GM19238 (cell line): ENCODE measurements around the gene HSF2.

Source experiments
- DNase-seq: peaks from one replicate; pipeline ENCODE4 v3.0.0; 2011; ENCODE audit warnings: low spot score; ENCODE audit not compliant: insufficient read length

HSF2 gene, protein sequence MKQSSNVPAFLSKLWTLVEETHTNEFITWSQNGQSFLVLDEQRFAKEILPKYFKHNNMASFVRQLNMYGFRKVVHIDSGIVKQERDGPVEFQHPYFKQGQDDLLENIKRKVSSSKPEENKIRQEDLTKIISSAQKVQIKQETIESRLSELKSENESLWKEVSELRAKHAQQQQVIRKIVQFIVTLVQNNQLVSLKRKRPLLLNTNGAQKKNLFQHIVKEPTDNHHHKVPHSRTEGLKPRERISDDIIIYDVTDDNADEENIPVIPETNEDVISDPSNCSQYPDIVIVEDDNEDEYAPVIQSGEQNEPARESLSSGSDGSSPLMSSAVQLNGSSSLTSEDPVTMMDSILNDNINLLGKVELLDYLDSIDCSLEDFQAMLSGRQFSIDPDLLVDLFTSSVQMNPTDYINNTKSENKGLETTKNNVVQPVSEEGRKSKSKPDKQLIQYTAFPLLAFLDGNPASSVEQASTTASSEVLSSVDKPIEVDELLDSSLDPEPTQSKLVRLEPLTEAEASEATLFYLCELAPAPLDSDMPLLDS

DNA sequence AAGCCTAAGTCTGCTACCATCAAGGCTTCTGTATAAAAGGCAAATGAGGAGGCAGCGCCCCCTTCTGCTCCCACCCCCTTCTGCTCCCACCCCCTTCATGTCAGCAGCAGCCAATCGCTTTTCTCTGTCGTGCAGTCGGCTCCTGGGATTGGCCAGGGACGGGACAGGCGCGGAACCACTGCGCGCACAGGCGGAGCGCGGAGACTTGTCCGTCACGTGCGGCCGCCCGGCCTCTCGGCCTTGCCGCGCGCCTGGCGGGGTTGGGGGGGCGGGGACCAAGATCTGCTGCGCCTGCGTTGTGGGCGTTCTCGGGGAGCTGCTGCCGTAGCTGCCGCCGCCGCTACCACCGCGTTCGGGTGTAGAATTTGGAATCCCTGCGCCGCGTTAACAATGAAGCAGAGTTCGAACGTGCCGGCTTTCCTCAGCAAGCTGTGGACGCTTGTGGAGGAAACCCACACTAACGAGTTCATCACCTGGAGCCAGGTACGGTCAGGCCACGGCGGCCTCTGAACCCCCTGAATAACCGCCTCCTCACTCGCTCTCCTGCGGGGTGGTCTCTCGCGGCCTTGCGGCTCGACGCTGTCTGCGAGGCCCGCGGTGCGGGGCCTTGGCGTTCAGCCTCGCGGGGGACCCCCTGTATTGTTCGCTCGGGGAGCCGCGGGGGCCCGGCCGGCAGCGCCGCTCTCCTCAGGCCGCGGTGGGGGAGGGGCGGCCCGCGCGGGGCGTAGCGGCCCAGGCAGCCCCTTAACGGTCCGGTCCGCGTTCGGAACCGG is at the start of gene HSF2:
HSF2 (plus strand) TSS at position 305 of the 773 bp plus-strand sequence; CDS start at position 391, 86 bp downstream.
- peak; percentile 83 for DNase-seq

DNA sequence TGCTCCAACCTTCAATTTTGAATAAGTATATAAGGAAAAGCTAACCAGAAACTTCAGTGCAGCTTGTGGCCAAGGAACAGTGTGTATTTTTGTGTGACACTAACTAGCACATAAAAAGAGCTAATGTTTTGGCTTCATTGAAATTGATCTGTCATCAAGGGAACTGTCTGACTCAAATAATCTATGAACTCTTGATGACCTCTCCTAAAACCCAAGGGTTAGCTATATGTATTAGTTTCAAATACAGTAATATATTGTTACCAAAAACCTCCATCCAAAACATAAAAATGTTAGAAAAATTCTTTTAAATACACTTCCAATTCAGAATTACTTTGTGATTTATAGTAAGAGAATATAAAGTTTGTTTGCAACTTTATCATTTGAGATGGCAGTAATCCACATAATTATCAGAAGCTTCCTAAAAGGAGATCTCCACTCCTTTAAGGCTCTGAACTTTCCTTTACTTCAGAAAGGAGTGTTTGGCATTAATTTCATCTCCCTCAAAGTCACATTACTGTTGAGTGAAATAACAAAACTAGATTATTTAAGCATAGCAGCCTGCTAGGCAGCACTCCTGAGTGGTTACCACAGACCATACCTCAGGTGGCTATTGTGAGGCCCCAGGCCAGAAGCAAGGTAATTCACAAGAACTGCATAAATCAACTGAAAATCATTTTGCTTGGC is 46.3 kb upstream of the HSF2 start:
- no peak for DNase-seq

DNA sequence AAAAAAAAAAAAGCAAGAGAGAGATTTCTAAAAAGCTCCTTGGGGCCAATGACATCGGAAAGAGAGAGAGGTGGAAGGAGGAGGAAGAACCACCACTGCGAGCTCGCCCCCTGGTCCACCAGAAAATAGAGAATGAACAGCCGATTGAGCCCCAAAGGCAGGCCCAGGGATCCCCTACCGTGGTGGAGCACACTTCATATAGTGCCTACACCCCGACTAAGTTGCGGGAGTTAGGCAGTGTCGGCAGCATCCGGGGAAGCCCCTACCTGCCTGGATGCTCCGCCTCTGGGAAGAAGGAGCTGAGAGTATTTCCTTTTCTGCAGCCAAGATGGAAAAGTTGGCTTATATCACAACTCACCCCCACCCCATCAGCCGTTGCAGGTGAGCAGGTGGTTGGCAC is 38.6 kb upstream of the HSF2 start:
- no peak for DNase-seq

DNA sequence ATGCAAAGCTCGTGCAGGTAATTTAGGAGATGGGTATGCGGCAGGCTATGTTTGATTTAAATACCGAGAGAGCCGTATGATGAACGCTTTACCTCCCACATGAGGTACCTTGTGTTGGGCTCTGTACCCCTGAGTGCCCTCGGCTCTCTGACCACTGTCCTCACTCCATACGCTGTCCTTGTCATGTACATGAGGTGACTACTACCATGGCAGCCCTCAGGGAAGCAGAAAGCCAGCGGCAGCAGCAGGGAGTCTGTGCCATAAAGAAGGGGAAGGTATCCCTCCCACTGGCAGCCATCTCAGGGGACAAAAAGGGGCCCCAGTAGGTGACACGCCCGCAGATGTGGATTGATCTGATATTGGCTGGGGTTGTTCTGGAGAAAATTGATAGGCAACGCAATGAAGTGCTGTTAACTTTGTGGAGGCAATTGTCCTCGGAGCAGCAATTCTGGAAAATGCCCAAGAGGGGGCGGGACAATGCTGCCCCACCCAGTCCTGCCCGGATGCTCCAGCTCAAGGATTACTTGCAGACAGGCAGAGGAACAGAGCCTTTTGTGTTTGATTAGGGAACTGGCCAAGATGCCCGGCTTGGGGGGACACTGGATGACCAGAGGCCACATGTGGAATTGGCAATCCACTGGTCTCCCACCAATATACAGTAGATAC is 38.0 kb upstream of the HSF2 start:
- DNase-seq = no peak

DNA sequence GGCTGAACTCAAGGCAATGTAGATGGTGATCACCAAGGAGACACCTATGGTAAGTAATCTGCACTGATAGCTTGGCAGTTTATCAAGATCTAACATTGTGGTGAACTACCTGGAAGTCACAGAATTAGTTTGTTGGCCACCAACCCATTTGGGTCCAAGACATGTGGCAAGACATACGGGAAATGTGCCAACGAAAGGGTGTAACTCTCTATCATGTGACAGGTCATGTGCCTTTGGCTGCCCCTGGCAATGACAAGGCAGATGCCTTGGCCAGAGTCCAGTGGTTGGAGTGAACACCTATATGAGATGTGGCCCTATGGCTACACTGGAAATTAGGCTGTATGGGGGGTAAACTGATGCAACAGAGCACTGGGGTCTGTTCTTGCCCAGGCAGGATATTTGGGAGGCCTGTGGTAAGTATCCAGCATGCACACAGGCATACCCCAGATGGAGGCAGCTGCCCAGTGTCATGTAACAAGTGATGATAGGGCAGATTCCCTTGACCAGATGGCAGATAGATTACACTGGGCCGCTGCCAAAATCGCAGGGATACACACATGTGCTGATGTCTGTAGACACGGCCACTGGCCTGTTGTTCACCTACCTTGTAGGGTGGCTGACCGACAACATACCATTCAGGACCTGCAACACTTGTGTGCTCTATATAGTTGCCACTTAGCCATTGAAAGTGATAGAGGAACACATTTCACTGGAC is 35.5 kb upstream of the HSF2 start:
- DNase-seq = no peak

DNA sequence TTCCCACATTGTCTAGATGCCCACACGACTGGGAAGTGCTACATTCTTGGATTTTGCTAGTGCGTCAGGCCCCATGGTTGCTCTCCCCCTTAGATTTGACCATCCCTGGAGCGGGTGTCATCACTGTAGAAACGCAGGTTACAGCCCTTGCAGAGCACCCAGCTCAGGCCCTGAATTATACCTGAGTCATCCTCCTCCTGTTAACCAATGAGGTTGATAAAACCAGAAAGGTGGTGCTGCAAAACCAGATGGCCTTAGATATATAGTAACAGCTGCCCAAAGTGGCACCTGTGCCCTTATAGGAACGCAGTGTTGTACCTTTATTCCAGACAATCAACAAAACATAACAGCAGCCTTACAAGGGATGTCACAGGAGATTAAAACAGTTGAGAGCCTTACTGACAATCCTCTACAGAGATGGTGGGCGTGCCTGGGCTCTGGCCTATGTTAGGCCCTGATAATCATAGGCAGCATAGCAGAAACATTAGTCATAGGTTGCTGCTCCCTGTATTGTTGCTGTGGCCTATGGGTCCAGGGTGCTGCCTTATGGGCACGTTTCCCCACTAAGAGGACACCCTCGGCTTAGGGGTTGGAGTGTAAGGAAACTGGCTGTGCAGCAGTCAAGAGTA is 33.6 kb upstream of the HSF2 start:
- DNase-seq = no peak

DNA sequence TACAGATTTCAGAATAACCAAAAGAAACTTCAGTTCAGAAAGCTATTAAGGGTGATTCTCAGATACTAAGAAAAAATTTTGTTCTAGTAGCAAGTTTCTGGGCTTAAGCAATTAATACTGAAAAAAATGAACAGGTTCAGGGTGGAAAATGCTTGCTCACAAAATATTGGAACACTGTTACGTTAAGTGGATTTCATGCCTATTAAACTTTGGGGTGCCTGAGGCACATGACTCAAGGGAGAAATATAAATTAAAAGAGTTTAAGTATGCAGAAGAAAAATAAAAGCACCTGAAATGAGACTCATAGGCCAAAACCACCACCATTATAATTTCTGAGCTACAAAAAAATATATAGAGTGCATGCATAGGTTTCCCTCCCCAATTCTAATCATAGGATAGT is 32.3 kb upstream of the HSF2 start:
- DNase-seq = no peak

DNA sequence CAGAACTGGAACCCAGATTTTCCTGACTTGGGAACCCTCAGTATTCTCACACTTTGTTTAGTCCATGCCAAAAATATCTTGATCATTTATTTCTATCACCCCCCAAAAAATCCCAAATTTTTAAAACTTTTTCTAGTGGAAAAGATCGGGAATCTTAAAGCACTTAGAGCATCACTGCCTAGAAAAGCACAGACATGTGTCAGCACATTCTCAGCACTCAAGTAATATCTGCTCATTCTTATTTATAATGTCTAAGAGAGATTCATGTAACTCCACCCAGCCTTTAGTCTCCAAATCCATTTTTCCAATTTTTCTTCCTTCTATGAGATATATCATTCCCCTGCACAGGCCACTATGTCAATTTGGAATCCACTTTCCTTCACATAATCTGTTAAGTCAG is 29.9 kb upstream of the HSF2 start:
- no peak for DNase-seq

DNA sequence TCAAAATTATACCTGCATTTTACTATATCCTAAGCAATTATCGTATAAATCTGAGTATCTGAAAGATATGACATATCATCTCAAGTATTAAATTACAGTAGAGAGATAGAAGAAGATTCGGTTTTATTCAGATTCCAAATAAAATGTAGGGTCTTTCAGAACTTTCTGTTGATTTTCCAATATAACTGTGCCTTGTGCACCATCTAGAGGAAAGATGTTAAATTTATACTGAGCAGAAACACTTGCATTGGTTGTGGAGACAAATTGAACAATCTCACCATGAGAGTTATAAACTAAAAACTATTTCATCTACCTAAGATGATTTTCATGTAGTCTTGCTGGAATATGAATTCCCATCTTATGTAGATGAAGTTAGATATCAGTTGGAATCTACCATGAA is 26.8 kb upstream of the HSF2 start:
- DNase-seq = no peak

DNA sequence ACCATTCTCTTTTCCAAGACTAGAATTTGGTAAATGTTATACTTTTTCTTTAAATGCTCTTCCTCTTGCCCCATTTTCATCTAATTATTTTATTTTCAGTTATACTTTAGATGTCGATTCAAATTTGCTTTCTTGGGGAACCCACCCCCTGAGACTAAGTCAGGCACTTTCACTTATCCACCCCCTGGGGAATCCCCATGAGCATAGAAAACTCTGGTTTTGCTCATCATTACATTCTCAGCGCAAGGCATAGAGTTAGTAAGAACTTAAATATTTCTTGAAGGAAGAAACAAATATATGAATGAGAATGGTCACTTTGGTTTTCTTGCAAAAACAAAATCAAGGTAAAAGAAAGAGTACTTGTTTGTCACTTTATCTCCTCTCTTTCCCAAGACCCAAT is 25.1 kb upstream of the HSF2 start:
- no peak for DNase-seq

DNA sequence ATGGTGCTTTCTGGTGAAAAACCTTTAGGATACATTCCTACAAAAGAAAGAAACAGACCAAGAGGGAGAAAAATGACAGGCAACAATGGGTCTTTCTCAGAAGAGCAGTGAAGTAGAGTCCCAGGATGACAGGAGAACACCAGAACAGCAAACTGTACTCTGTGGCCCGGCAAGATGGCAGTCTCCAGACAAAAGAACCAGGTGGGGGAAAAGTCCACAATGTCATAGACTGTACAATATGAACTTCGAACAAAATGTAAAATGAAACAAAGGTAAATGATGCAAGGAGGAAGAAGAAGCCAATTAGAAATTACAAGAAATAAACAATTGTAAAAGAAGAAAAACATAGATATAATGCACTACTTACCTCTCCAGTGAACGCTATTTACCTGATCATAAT is 23.2 kb upstream of the HSF2 start:
- no peak for DNase-seq

DNA sequence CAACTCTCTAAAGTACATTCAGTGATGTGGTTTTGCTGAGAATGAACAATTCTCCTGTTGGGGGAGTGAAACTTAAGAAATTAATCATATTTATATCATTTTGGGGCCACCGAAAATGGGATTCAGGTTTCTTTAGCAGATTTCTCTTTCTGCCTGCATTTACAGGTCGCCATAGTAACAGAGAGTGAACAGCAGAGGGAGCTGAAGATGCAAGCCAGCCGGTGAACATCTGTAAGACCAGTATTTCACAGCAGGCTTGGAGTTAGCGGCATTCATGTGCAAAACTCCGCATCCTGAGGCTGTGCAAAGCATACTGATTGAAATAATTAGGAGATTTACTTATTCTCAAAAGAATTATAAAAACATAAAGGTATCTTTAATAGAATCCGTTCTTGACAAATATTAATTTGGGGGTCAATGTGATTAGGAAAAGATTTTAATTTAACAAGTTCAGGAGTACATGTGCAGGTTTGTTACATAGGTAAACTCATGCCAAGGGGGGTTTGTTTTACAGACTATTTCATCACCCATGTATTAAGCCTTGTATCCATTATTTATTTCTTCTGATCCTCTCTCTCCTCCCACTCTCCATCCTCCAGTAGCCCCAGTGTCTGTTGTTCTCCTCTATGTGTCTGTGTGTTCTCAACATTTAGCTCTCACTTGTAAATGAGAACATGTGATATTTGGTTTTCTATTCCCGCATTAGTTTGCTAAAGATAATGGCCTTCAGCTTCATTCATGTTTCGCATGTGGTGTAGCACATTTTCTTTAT is 17.8 kb upstream of the HSF2 start:
- peak; percentile 14 for DNase-seq

DNA sequence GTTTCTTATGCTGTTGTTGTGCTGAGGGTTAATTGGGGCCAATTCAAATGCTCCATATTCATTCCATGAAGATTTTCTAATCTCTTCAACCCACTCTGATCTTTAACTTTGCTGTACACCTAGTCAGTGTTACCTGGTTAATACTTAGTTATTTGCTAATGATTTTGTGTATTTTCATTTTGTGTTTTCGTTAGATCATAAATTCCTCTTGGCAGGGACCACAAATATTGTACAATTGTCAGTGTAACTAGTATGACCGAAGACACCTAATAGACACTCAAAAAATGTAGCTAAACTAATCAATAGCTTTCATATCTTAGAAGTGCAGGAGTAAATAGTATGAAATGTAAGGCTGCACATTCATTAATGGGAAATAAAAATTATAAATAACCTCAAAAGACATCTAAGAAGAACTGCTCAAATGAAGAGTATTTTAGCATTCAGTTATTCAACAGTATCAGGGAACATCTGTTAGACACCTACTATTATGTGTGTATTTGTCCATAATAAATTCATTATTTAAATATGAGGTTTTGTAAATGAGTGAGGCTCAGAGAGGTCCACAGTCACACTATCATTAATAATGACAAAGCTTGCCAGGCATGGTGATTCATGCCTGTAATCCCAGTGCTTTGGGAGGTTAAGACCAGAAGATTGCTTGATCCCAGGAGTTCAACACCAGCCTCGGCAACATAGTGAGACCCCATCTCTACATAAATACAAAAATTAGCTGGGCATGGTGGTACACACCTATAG is 13.4 kb upstream of the HSF2 start:
- DNase-seq = no peak

DNA sequence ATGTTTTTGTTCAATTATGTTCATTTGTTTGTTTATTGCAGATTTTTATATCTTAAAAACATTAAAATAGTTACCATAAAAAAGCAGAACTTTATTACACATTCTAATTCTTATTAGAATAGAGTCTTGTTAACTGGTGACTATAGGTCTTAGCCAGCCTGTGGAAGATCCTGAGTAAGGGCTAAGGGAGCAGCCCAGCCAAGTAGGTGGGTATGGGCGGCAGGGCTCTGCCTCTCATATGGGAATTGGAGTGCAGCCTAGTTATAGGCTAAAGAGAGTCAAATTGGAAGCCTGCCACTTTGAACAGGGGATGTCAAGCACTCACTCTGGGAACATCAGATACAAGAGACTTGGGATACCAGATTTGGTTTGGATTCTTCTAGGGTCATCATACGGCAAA is 10.5 kb upstream of the HSF2 start:
- no peak for DNase-seq

DNA sequence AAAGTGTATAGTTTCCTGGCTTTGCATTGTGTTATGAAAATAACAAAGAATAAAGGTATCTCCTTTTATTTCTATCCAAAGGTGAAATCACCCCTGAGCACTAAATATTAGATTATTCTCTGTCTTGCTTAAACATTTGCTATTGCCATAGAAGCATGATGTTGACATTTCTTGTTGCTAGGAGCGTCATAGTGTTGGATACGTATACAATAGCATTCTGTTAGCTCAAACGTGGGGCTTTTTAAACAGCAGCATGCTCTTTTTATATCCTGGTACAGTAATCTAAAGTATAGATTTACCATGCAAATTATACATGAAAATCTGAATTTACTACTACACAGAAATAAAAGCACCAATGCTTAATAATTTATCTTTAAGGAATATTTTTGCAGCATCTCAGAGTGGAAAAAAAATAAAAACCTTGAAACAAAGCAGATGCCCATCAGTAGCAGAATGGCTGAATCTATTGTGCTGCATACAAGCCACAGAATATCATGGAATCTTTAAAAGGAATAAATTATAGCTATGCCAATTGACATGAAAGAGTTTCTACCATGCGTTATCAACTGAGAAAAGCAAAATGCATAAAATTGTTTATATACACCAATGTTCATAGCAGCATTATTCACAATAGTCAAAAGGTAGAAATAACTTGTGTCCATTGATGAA is 9.6 kb upstream of the HSF2 start:
- DNase-seq = no peak

DNA sequence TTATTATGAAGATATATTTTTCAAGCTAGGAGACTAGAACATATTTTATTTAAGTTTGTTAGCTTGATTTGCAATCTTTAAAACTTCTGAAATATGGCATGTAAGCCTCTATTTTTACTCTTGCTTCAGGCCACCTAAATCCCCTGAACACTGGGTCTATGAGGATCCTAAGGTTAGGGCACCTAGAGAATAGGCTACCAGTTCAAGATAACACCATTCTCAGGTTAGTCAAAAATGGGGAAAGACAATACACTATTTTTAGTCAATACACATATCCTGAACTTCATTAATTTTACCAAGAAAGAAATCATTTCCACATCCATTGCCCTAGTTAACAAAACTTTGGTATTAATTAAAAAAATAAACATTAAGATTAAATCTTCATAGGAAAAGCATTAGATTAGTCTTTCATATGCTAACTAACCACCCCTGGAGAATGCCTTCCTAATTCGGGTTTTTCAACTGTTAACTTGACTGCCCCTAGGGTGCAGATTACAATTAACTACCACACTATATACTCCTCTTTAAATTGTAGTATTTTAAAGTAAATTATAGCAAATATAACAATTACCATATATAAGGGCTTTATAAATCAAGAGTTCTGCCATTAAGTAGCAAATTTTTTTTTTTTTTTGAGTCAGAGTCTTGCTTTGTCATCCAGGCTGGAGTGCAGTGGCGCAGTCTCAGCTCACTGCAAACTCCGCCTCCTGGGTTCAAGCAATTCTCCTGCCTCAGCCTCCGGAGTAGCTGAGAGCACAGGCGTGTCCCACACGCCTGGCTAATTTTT is 6.7 kb upstream of the HSF2 start:
- no peak for DNase-seq

DNA sequence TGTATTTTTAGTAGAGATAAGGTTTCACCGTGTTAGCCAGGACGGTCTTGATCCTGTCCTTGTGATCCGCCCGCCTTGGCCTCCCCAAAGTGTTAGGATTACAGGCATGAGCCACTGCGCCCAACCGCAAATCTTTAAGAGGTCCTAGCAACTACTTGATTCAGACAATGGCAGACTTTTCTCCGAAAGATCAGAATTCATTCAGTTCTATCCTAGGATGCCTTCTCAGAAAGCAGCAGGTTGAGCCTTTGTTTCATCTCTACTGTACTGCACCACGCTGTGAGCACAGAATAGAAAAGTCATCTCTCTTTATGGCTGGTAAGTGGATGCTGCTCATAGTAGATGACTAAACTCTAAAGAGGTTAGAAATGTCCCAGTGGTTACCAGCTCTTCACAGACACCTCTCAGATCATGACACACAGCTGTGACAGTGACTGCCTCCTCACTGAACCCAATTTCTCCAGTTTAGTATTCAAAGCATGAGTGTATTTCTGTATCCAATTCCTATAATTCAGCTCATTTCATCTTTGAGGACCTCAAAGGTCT is 6.0 kb upstream of the HSF2 start:
- no peak for DNase-seq
